Uterus (tissue), 2 donors: ENCODE measurements around the gene STMN1.

ENCODE experiments used
- POLR2A ChIP-seq, 2 donors: fragments of 450-650 bp; IDR thresholded peaks; one replicate each; pipeline ENCODE4 v1.6.1; 2016; ENCODE audit warnings: antibody characterized with exemption in 2 of 2, mild to moderate bottlenecking in 1 of 2, moderate library complexity in 1 of 2
- TF ChIP-seq, protein P1 (sequence below), 4 experiments: fragments of 200-600 bp in 2 of 4; fragments of 450-650 bp in 2 of 4; sonication (generic) in 2 of 4; IDR thresholded peaks; one replicate each; pipeline ENCODE4 v1.5.1; 2016 to 2019; ENCODE audit warnings: antibody characterized with exemption in 4 of 4, mild to moderate bottlenecking in 2 of 4, moderate library complexity in 1 of 4

DNA sequence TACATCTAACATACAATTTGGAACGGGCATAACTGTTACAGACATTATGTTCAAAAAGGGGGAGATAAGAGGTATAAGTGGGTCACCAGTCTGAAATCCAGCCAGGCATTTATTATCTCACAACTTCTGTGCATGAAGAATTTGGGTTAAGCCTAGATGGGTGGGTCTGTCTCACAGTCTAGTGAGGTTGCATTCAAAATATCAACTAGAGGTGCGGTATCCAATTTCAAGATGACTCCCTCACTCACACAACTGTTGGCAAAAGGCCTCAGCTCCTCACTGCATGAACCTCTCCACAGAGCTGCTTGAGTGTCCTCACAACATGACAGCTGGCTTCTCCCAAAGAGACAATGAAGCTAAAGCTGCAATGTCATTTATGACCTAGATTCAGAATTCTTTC lies 51.7 kb downstream of the STMN1 start:
- TF ChIP-seq, protein P1, sequence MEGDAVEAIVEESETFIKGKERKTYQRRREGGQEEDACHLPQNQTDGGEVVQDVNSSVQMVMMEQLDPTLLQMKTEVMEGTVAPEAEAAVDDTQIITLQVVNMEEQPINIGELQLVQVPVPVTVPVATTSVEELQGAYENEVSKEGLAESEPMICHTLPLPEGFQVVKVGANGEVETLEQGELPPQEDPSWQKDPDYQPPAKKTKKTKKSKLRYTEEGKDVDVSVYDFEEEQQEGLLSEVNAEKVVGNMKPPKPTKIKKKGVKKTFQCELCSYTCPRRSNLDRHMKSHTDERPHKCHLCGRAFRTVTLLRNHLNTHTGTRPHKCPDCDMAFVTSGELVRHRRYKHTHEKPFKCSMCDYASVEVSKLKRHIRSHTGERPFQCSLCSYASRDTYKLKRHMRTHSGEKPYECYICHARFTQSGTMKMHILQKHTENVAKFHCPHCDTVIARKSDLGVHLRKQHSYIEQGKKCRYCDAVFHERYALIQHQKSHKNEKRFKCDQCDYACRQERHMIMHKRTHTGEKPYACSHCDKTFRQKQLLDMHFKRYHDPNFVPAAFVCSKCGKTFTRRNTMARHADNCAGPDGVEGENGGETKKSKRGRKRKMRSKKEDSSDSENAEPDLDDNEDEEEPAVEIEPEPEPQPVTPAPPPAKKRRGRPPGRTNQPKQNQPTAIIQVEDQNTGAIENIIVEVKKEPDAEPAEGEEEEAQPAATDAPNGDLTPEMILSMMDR (IDR thresholded peaks at IDR 0.05) = no peak
- TF ChIP-seq POLR2A (IDR thresholded peaks at IDR 0.05) = no peak
